GM23248 (cell line): ENCODE data around the gene GFI1B. TPM values are rescaled to one million over a fixed set of nuclear protein-coding genes. Genes with fewer than 3 reads are reported as not detected.

Experiments
- DNase-seq: peaks from one replicate; pipeline ENCODE4 v3.0.0-alpha.2; 2015
- H2AFZ ChIP-seq: fragments of 200-600 bp; sonication (generic); 2 replicates; pipeline ENCODE4 v1.6.1; 2016; ENCODE audit warnings: antibody characterized with exemption
- H3F3A ChIP-seq: fragments of 200-600 bp; sonication (generic); 2 replicates; pipeline ENCODE4 v1.6.1; 2016; ENCODE audit warnings: mild to moderate bottlenecking, antibody characterized with exemption, mixed run types; ENCODE audit not compliant: insufficient read depth
- H3K27ac ChIP-seq: fragments of 200-600 bp; sonication (generic); 2 replicates; pipeline ENCODE4 v1.5.1; 2016; ENCODE audit warnings: mild to moderate bottlenecking
- H3K27me3 ChIP-seq: fragments of 200-600 bp; sonication (generic); replicated peaks from 2 replicates; pipeline ENCODE4 v1.6.1; 2016; ENCODE audit warnings: mild to moderate bottlenecking; ENCODE audit not compliant: insufficient read depth
- H3K36me3 ChIP-seq: fragments of 200-600 bp; sonication (generic); 2 replicates; pipeline ENCODE4 v1.6.1; 2016; ENCODE audit warnings: low read depth, mild to moderate bottlenecking
- H3K4me1 ChIP-seq: fragments of 200-600 bp; sonication (generic); 2 replicates; pipeline ENCODE4 v1.6.1; 2016; ENCODE audit warnings: mild to moderate bottlenecking; ENCODE audit not compliant: insufficient read depth
- H3K4me2 ChIP-seq: fragments of 200-600 bp; sonication (generic); one replicate; pipeline ENCODE4 v1.6.1; 2016; ENCODE audit warnings: mild to moderate bottlenecking; ENCODE audit not compliant: unreplicated experiment
- H3K4me3 ChIP-seq: fragments of 200-600 bp; sonication (generic); 2 replicates; pipeline ENCODE4 v1.5.1; 2016; ENCODE audit warnings: mild to moderate bottlenecking
- H3K79me2 ChIP-seq: fragments of 200-600 bp; sonication (generic); 2 replicates; pipeline ENCODE4 v1.6.1; 2016; ENCODE audit warnings: mild to moderate bottlenecking; ENCODE audit not compliant: insufficient read depth
- H3K9ac ChIP-seq: fragments of 200-600 bp; sonication (generic); 2 replicates; pipeline ENCODE4 v1.6.1; 2016; ENCODE audit warnings: mild to moderate bottlenecking
- H3K9me2 ChIP-seq: fragments of 200-600 bp; sonication (generic); 2 replicates; pipeline ENCODE4 v1.6.1; 2016; ENCODE audit warnings: mixed run types, mild to moderate bottlenecking, moderate library complexity; ENCODE audit not compliant: insufficient read depth
- H3K9me3 ChIP-seq: fragments of 200-600 bp; sonication (generic); one replicate; pipeline ENCODE4 v1.6.1; 2017; ENCODE audit warnings: low read depth
- H4K20me1 ChIP-seq: fragments of 200-600 bp; sonication (generic); 2 replicates; pipeline ENCODE4 v1.6.0; 2016; ENCODE audit not compliant: insufficient read depth
- EZH2 ChIP-seq: fragments of 200-600 bp; sonication (generic); IDR thresholded peaks from 2 replicates; pipeline ENCODE4 v1.6.1; 2018; ENCODE audit warnings: antibody characterized with exemption, mild to moderate bottlenecking; ENCODE audit not compliant: insufficient read depth, poor library complexity, severe bottlenecking
- EZH2phosphoT487 ChIP-seq: fragments of 200-600 bp; sonication (generic); IDR thresholded peaks from 2 replicates; pipeline ENCODE4 v1.6.1; 2018; ENCODE audit warnings: antibody characterized with exemption, moderate library complexity, mild to moderate bottlenecking, low read depth; ENCODE audit not compliant: insufficient read depth
- WGBS, 2 experiments: methylation state at CpG; one replicate each; pipeline ENCODE4 v1.1.6; 2015 to 2017; ENCODE audit warnings: low lambda C conversion rate in 2 of 2, low coverage in 1 of 2; ENCODE audit errors: missing lambda C conversion rate in 2 of 2; 5-methylcytosine and 5-hydroxymethylcytosine counted together
- in situ Hi-C: fragments of 300-500 bp; cut with MboI; formaldehyde crosslinking; loops from 2 replicates; pipeline ENCODE4 v1.15.0; 2020
- polyA plus RNA-seq: library from polyadenylated mRNA; unstranded; fragments of >200 nt; fragmentation: Nextera tagmentation; extraction: Ambion mirVana; gene quantifications from 2 replicates; pipeline ENCODE4 v1.2.1, GENCODE V29; 2016
- total RNA-seq: library from RNA; depleted of rRNA; stranded (reverse); fragments of >200 nt; shearing (Covaris generic); gene quantifications from 2 replicates; pipeline ENCODE4 v1.2.3, GENCODE V29; 2014

Gene GFI1B
- total and polyA plus RNA-seq, 2 experiments from 2014 or later = not detected

GRCh38 chr9:132980157-132980556, 1.7 kb downstream of the GFI1B start:
- Histone ChIP-seq H3K36me3 (no peaks in the 10 kb centered on the region), H3K27me3 (peaks cover 65% of the 10 kb centered on the region), H3K4me1 (no peaks in the 10 kb centered on the region), H3K4me3 (no peak overlapping the region), H3F3A (no peaks in the 10 kb centered on the region), H3K79me2 (no peaks in the 10 kb centered on the region), H2AFZ (no peak overlapping the region), H3K27ac (no peak overlapping the region), H3K9me2 (no peaks in the 10 kb centered on the region), H3K4me2 (no peak overlapping the region), H3K9me3 (no peaks in the 10 kb centered on the region), H4K20me1 (no peaks in the 10 kb centered on the region), H3K9ac (no peak overlapping the region)
- in situ Hi-C loops = no loop called here
- TF ChIP-seq EZH2phosphoT487 = no peak
- no peak for TF ChIP-seq EZH2
- WGBS, 2 experiments = 57 to 60% methylated on average over 4 to 5 of the region's 5 CpGs
- DNase-seq = no peak

- no peaks in the 10 kb centered on the region for H4K20me1 ChIP-seq
- no peak overlapping the region for H3K4me3 ChIP-seq
- no peaks in the 10 kb centered on the region for H3K36me3 ChIP-seq
- H3K9me3 ChIP-seq = no peaks in the 10 kb centered on the region
- peaks cover 60% of the 10 kb centered on the region for H3K27me3 ChIP-seq
- H3K9ac ChIP-seq = no peak overlapping the region
- no peak overlapping the region for H2AFZ ChIP-seq
- peaks cover 4% of the 10 kb centered on the region; the same call in 1 of the 2 replicates for H3K4me1 ChIP-seq
- WGBS, 2 experiments = 47 to 55% methylated on average over 8 of the region's 8 CpGs
- no peak for DNase-seq
- no peaks in the 10 kb centered on the region for H3K79me2 ChIP-seq
- no peaks in the 10 kb centered on the region for H3K9me2 ChIP-seq
- no peaks in the 10 kb centered on the region for H3F3A ChIP-seq
- H3K27ac ChIP-seq = no peak overlapping the region
- TF ChIP-seq EZH2 (no peak), EZH2phosphoT487 (no peak)
- no peak overlapping the region for H3K4me2 ChIP-seq
- in situ Hi-C loops = no loop called here
Measured at GRCh38 chr9:132982458-132982857, 4.0 kb downstream of the GFI1B start.

- Histone ChIP-seq H3K4me2 (no peak overlapping the region), H3K9ac (no peak overlapping the region), H3K79me2 (no peaks in the 10 kb centered on the region), H2AFZ (no peak overlapping the region), H3K27me3 (peaks cover 54% of the 10 kb centered on the region), H3K4me3 (no peak overlapping the region), H4K20me1 (no peaks in the 10 kb centered on the region), H3K27ac (no peak overlapping the region), H3K36me3 (no peaks in the 10 kb centered on the region), H3K9me2 (no peaks in the 10 kb centered on the region), H3F3A (no peaks in the 10 kb centered on the region), H3K4me1 (peaks cover 4% of the 10 kb centered on the region; the same call in 1 of the 2 replicates), H3K9me3 (no peaks in the 10 kb centered on the region)
- in situ Hi-C loops = no loop called here
- TF ChIP-seq EZH2 (no peak), EZH2phosphoT487 (no peak)
- WGBS, 2 experiments = 57 to 64% methylated on average over 11 of the region's 11 CpGs
- no peak for DNase-seq
Measured at GRCh38 chr9:132983491-132984201, 5.2 kb downstream of the GFI1B start.

DNA sequence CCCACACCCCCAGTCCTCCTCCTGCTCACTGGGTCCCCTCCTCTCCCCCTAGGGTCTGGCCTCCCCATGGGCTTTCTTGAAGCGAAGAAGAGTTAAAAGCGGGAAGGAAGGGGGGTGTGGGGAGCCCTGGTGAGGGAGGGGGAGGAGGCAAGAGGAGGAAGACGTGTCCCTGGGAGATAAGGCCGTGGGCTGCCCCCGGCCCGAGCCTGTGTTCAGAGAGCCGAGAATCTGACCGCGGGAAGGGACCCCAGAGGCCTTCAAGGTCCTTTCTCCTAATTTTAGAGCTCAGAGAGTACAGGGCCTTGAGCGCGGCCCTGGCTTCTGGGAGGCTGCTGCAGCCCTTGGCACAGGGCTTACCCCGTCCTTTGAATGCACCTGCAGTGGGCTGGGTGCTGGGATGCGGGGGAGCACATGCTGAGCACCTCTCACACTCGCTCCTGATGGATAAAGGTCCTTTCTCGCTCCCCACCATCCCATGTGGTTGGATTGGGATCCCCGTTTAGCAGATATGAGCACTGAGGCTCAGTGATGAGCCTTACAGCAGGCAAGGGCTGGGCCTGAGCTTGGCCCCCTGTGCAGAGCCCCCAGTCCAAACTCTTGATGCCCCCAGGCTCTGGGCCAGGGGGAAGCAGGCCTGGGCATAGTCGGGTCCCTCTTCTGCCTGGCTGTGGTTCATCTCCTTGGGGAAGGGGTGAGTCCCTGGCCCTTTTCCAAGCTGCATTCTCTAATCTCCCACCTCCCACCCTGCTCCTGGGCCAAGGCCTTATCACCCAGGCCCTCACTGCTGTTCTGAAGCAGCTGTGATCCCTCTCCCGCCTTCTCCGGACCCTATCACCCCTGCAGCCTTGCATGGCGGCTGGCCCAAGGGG, 5.9 kb downstream of the GFI1B start:
- H3K27ac ChIP-seq = no peak overlapping the region
- H3K9ac ChIP-seq = no peak overlapping the region
- H3K4me2 ChIP-seq = no peak overlapping the region
- no peaks in the 10 kb centered on the region for H3K9me2 ChIP-seq
- WGBS, 2 experiments = 67 to 79% methylated on average over 12 to 20 of the region's 20 CpGs
- H4K20me1 ChIP-seq = no peaks in the 10 kb centered on the region
- no peaks in the 10 kb centered on the region for H3K79me2 ChIP-seq
- peaks cover 48% of the 10 kb centered on the region for H3K27me3 ChIP-seq
- no peak overlapping the region for H2AFZ ChIP-seq
- no peak overlapping the region for H3K4me3 ChIP-seq
- H3K9me3 ChIP-seq = no peaks in the 10 kb centered on the region
- in situ Hi-C loops = no loop called here
- TF ChIP-seq EZH2phosphoT487 (no peak), EZH2 (no peak)
- DNase-seq = no peak
- H3F3A ChIP-seq = no peaks in the 10 kb centered on the region
- peaks cover 4% of the 10 kb centered on the region; the same call in 1 of the 2 replicates for H3K4me1 ChIP-seq
- H3K36me3 ChIP-seq = no peaks in the 10 kb centered on the region
